ENCODE measurements around the gene STPG4. TPM values are rescaled to one million over a fixed set of nuclear protein-coding genes. Genes with fewer than 3 reads are reported as not detected.

The STPG4 gene
- total RNA-seq, 1 experiment from 2014 or later = 10.6 TPM

GRCh38 chr2:47119001-47119400, 36.1 kb downstream of the STPG4 start:
- Histone ChIP-seq H3K9me2 (ENCODE audit: insufficient read depth) (no peaks in the 10 kb centered on the region), H4K20me1 (ENCODE audit: insufficient read depth) (no peaks in the 10 kb centered on the region), H3K27me3 (ENCODE audit: insufficient read depth, low read length) (no peaks in the 10 kb centered on the region), H3K4me3 (replicated peaks in 1 of 2; ENCODE audit: low read depth in 1 of 2, low read length in 2 of 2) (no peak overlapping the region), H3K36me3 (ENCODE audit: control insufficient read depth in 1 of 2, insufficient read depth in 2 of 2, low read length in 2 of 2) (no peaks in the 10 kb centered on the region), H2AFZ (ENCODE audit: low read depth, low read length, poor library complexity, severe bottlenecking) (no peak overlapping the region), H3K9ac (ENCODE audit: low read length) (no peak overlapping the region), H3K4me1 (ENCODE audit: control insufficient read depth in 1 of 2, insufficient read depth in 2 of 2, low read length in 2 of 2) (peaks cover 0 to 19% of the 10 kb centered on the region in 2 experiments; a peak in 2 of 4 replicates), H3K4me2 (ENCODE audit: low read length) (no peak overlapping the region), H3K27ac (ENCODE audit: low read depth, low read length) (no peak overlapping the region), H3K79me2 (ENCODE audit: insufficient read depth, low read length) (no peaks in the 10 kb centered on the region), H3K9me3 (ENCODE audit: control insufficient read depth in 1 of 2, insufficient read depth in 1 of 2, low read depth in 1 of 2, low read length in 2 of 2) (no peaks in the 10 kb centered on the region)
- ChIA-PET POLR2A (no interaction called here), CTCF (no interaction called here), RAD21 (ENCODE audit: low non-redundant PET in 1 of 2, low total read pairs in 2 of 2, uncharacterized antibody in 2 of 2, unreplicated experiment in 2 of 2) (no interaction called here)
- no TSS peak for BruUV-seq (replicated peaks)
- TF ChIP-seq RAD21 (IDR thresholded peaks at IDR 0.05; ENCODE audit: low read depth) = no peak
- TF ChIP-seq EZH2 (IDR thresholded peaks at IDR 0.05) = no peak
- no peak for TF ChIP-seq SIN3A (IDR thresholded peaks at IDR 0.05; ENCODE audit: low read depth)
- no peak for TF ChIP-seq YY1 (IDR thresholded peaks at IDR 0.05; ENCODE audit: extremely low read depth, insufficient replicate concordance, low read depth, low read length)
- no peak for TF ChIP-seq POLR2A (IDR thresholded peaks at IDR 0.05; ENCODE audit: borderline replicate concordance, extremely low read depth, insufficient read depth, insufficient read length)
- no peak for TF ChIP-seq ZFX (IDR thresholded peaks at IDR 0.05)
- TF ChIP-seq TCF7L2 (IDR thresholded peaks at IDR 0.05; ENCODE audit: borderline replicate concordance, extremely low read depth, insufficient read depth, insufficient read length) = no peak
- no peak for TF ChIP-seq ATF3 (IDR thresholded peaks at IDR 0.05)
- TF ChIP-seq CEBPB (IDR thresholded peaks at IDR 0.05; ENCODE audit: low read depth) = no peak
- TF ChIP-seq JUND (IDR thresholded peaks at IDR 0.05) = no peak
- no peak for TF ChIP-seq FOSL1 (IDR thresholded peaks at IDR 0.05; ENCODE audit: low read depth)
- TF ChIP-seq EGR1 (IDR thresholded peaks at IDR 0.05; ENCODE audit: low read depth) = no peak
- TF ChIP-seq EZH2phosphoT487 (IDR thresholded peaks at IDR 0.05; ENCODE audit: borderline replicate concordance) = no peak
- no peak for TF ChIP-seq POLR2AphosphoS5 (IDR thresholded peaks at IDR 0.05; ENCODE audit: low read depth, low read length)
- TF ChIP-seq ELF1 (IDR thresholded peaks at IDR 0.05; ENCODE audit: borderline replicate concordance, low read depth) = no peak
- no peak for TF ChIP-seq CBX3 (IDR thresholded peaks at IDR 0.05; ENCODE audit: low read depth)
- TF ChIP-seq REST (IDR thresholded peaks at IDR 0.05; ENCODE audit: low read depth) = no peak
- TF ChIP-seq ZBTB33 (IDR thresholded peaks at IDR 0.05; ENCODE audit: extremely low read depth, insufficient replicate concordance, low read length) = no peak
- TF ChIP-seq ZNF274 (IDR thresholded peaks at IDR 0.05; ENCODE audit: low read depth, low read length) = no peak
- no peak for TF ChIP-seq SP1 (IDR thresholded peaks at IDR 0.05; ENCODE audit: low read depth)
- intact Hi-C loops (cut with micrococcal nuclease) = no loop called here
- DNase-seq (ENCODE audit: low read depth, low spot score) = no peak
- no peak for ATAC-seq
